Measurements from ENCODE around the gene USP28. TPM values are rescaled to one million over a fixed set of nuclear protein-coding genes. Genes with fewer than 3 reads are reported as not detected.

USP28 gene
- total and polyA plus RNA-seq, 2 of the 8 experiments (the other 6 are each of a cell fraction or from before 2014, with no cell fraction given), result 82.6 to 119 TPM

DNA sequence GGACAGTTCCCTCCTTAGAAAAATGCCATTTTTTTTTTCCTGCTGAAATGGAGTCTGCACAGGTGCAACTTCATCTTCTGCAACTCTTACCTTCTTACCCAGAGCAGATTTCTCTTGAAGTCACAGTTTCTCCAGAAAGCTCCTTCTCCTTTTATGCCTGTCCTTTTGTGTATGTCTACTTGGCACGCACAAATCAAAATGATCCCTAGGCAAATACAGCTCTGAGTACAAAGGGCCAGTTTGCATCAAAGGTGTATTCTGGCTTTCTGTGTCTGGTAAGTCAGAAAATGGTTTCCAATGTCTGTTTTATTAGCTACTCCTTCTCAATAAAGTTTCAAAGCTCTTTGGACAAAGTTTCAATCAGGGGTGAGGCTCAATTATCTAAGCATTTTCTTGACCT lies 93.2 kb downstream of the USP28 start (continued):
- TF ChIP-seq CHD7 (IDR thresholded peaks at IDR 0.05; ENCODE audit: insufficient replicate concordance, low read length) (no peak), SP4 (IDR thresholded peaks at IDR 0.05; ENCODE audit: low read length) (no peak), CHD1 (IDR thresholded peaks at IDR 0.05; ENCODE audit: low read depth, low read length) (no peak), TEAD4 (IDR thresholded peaks at IDR 0.05; ENCODE audit: low read depth, low read length) (no peak), CEBPB (IDR thresholded peaks at IDR 0.05; ENCODE audit: low read depth, low read length) (no peak), SRF (IDR thresholded peaks at IDR 0.05; ENCODE audit: low read depth, low read length) (no peak), EGR1 (IDR thresholded peaks at IDR 0.05; ENCODE audit: borderline replicate concordance, low read depth, low read length) (no peak), SIRT6 (IDR thresholded peaks at IDR 0.05; ENCODE audit: low read length) (no peak), POU5F1 (IDR thresholded peaks at IDR 0.05; ENCODE audit: low read depth, low read length) (no peak)

Measured in H1 (cell line).